Effector memory CD8-positive, alpha-beta T cell (primary cell): Measurements from ENCODE around the gene STIL.
A peak's percentile ranks its signal among the peaks of the same experiment; 100 is the strongest.
"Not testable (repeated sequence)": the region's sequence is repeated elsewhere in the genome, so short reads cannot be mapped to it uniquely, and the experiment has no call there.

Experiments
- ATAC-seq: fragments of 150-1000 bp; cut with Tn5 transposase; replicated peaks from 2 replicates; pipeline ENCODE4 v1.10.0; 2021; ENCODE audit warnings: mild to moderate bottlenecking, moderate library complexity
- DNase-seq, 3 experiments: peaks; one replicate each; pipeline ENCODE4 v3.0.0; 2021
- H3K27ac Mint-ChIP-seq, 2 donors: one replicate each; pipeline ENCODE4 v1.8.0; 2022; ENCODE audit warnings: mild to moderate bottlenecking in 2 of 2, mixed read lengths in 2 of 2, moderate library complexity in 2 of 2
- H3K27me3 Mint-ChIP-seq, 2 donors: one replicate each; pipeline ENCODE4 v1.8.0; 2022; ENCODE audit warnings: mixed read lengths in 2 of 2
- H3K36me3 Mint-ChIP-seq: one replicate; pipeline ENCODE4 v1.8.0; 2022; ENCODE audit warnings: mild to moderate bottlenecking, moderate library complexity, mixed read lengths; ENCODE audit not compliant: insufficient read depth
- H3K4me1 Mint-ChIP-seq, 2 donors: one replicate each; pipeline ENCODE4 v1.8.0; 2022; ENCODE audit warnings: low read depth in 2 of 2, mixed read lengths in 2 of 2
- H3K4me3 Mint-ChIP-seq, 2 donors: one replicate each; pipeline ENCODE4 v1.8.0; 2022; ENCODE audit warnings: mild to moderate bottlenecking in 2 of 2, mixed read lengths in 2 of 2, moderate library complexity in 2 of 2
- H3K9me3 Mint-ChIP-seq, 2 donors: one replicate each; pipeline ENCODE4 v1.8.0; 2022; ENCODE audit warnings: mixed read lengths in 2 of 2

The STIL gene

DNA sequence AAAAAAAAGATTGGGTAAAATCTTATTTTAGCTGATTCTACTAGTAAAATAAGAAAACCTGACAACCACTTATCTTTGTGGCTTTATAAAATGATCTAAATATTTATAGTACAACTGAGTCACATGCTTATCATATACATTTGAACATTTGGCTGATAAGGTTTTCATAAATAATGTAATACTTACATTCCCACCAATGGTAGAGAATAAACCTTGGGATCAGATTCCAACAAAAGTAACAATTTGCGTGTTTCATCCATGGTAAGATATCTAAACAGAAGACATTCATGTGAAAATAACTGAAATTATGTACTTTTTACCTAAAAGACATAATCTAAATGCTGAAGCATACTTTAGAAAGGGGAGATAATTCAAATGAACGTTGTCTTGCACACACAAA, 18.4 kb downstream of the STIL start:
- Mint-ChIP-seq H3K4me3 (no peak overlapping the region), H3K9me3 (no peaks in the 10 kb centered on the region), H3K36me3 (peaks cover 6% of the 10 kb centered on the region), H3K27ac (no peak overlapping the region), H3K27me3 (no peaks in the 10 kb centered on the region), H3K4me1 (no peaks in the 10 kb centered on the region)
- ATAC-seq (no peak), DNase-seq (no peak)

DNA sequence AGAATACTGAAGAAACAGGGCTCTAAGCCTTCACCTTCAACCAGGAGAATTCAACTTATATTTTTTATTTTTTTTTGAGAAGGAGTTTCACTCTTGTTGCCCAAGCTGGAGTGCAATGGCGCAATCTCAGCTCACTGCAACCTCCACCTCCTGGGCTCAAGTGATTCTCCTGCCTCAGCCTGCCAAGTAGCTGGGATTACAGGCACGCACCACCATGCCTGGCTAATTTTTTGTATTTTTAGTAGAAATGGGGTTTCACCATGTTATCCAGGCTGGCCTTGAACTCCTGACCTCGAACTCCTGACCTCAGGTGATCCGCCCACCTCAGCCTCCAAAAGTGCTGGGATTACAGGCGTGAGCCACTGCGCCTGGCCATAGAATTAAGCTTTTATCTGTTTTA, 19.1 kb downstream of the STIL start:
- not testable (repeated sequence) for H3K9me3 Mint-ChIP-seq, H3K27ac Mint-ChIP-seq, H3K36me3 Mint-ChIP-seq, DNase-seq, ATAC-seq, H3K4me1 Mint-ChIP-seq, H3K27me3 Mint-ChIP-seq, H3K4me3 Mint-ChIP-seq

DNA sequence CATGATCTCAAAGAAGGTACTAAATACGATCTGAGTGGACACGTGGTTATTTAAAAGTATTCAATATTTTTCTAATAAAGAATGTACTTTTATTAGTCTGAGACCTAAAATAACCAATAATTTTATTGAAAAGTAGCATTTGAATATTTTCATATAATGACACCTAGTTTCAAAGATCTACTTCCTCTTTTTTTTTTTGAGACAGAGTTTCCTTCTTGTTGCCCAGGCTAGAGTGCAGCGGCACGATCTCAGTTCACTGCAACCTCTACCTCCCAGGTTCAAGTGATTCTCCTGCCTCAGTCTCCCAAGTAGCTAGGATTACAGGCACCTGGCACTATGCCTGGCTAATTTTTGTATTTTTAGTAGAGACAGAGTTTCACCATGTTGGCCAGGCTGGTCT, 25.8 kb downstream of the STIL start:
- ATAC-seq, H3K4me3 Mint-ChIP-seq, H3K27me3 Mint-ChIP-seq, H3K36me3 Mint-ChIP-seq, H3K27ac Mint-ChIP-seq, H3K9me3 Mint-ChIP-seq, H3K4me1 Mint-ChIP-seq, DNase-seq: not testable (repeated sequence)

DNA sequence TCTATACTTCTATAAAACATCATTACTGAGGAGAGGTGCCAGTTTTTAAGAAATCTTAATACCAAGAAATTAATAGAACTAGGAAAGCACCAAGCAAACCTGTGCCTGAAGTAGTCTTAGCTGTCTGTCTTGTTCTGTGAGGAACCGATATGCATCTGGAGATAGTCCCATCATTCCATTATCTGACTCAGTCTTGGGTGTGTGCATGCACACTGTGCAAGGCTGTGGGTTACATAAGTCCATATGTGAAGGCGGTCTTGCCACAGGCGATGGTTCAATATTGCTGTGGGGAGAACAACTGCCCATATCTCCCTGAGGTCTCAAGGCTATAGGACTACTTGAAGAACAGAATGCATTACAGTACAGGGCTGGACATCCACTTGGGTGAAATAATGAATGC, 33.8 kb downstream of the STIL start:
- no peaks in the 10 kb centered on the region for H3K27me3 Mint-ChIP-seq
- DNase-seq, result no peak
- no peaks in the 10 kb centered on the region for H3K4me1 Mint-ChIP-seq
- H3K27ac Mint-ChIP-seq, result peak overlapping the region in 1 of 2 donors; percentile 7
- H3K36me3 Mint-ChIP-seq, result no peaks in the 10 kb centered on the region
- no peaks in the 10 kb centered on the region for H3K9me3 Mint-ChIP-seq
- H3K4me3 Mint-ChIP-seq, result no peak overlapping the region
- no peak for ATAC-seq

DNA sequence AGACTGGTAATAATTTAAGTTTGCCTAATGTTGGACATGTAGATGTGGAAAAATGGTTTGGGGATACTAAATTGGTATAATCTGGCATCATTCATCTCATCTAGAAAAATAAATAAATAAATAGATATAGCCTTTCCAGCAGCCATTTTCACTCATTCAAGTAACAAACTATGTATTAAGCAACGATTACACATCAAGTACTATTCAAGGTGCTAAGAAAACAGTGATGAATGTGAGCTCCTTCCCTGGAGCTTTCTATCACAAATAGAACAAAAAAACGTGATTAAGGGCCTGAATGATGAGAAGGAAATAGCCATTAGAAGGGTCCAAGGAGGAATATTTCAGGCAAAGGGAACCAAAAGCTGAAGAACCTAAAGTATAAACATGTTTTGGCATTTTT, 37.1 kb downstream of the STIL start:
- Mint-ChIP-seq H3K27me3 (no peaks in the 10 kb centered on the region), H3K4me3 (no peak overlapping the region), H3K36me3 (no peaks in the 10 kb centered on the region), H3K9me3 (no peaks in the 10 kb centered on the region), H3K4me1 (no peaks in the 10 kb centered on the region), H3K27ac (no peak overlapping the region)
- DNase-seq (no peak), ATAC-seq (no peak)

DNA sequence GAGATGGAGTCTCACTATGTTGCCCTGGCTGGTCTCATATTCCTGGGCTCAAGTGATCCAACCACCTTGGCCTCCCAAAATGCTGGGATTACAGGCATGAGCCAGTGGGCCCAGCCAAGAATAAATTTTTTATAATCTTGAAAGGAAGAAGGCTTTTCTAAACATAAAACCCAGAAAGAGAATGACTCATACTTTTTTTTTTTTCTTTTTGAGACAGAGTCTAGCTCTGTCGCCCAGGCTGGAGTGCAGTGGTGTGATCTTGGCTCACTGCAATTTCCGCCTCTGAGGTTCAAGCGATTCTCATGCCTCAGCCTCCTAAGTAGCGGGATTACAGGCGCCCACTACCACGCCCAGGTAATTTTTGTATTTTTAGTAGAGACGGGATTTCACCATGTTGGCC, 38.1 kb downstream of the STIL start:
- H3K9me3 Mint-ChIP-seq, H3K27me3 Mint-ChIP-seq: not testable (repeated sequence)

DNA sequence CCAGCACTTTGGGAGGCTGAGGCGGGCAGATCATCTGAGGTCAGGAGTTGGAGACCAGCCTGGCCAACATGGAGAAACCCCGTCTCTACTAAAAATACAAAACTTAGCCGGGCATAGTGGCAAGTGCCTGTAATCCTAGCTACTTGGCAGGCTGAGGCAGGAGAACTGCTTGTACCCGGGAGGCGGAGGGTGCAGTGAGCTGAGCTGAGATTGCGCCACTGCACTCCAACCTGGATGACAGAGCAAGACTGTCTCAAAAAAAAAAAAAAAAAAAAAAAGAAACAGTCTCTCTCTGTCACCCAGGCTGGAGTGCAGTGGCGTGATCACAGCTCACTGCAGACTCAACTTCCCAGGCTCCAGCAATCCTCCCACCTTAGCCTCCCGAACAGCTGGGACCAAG, 48.4 kb downstream of the STIL start:
- H3K4me3 Mint-ChIP-seq, H3K27me3 Mint-ChIP-seq, H3K4me1 Mint-ChIP-seq, ATAC-seq, H3K27ac Mint-ChIP-seq, DNase-seq, H3K9me3 Mint-ChIP-seq, H3K36me3 Mint-ChIP-seq: not testable (repeated sequence)

More for the DNA sequence above, 38.1 kb downstream of the STIL start:
- not testable (repeated sequence) for H3K4me3 Mint-ChIP-seq, H3K36me3 Mint-ChIP-seq, DNase-seq, H3K4me1 Mint-ChIP-seq, ATAC-seq, H3K27ac Mint-ChIP-seq

DNA sequence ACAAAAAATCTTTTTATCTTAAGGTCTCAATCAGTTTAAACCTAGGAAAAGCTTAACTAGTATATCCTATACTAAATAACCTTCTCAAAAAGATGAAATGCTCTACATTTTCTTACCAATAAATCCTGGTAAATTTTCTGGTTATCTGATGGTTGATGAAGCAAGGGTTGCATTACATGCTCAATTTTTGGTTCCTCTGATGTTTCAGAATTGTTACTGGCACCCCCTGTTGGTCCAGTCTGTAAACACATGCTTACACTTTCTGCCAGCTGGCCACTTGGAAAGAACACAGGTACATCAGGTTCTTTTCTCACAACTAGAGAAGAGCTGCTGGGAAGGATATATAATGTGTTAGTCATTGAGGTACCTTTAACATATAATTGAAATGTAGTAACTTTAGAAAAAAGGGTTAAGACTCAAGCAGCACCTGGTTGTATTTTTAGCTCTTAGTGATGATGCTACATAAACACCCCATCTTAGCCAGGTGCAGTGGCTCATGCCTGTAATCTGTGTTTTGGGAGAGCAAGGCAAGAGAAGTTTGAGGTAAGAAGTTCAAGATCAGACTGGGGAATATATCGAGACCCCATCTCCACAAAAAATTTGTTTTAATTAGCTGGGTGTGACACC, 51.0 kb downstream of the STIL start:
- peak; percentile 36 for ATAC-seq
- Mint-ChIP-seq H3K4me3 (no peak overlapping the region), H3K4me1 (no peaks in the 10 kb centered on the region)

DNA sequence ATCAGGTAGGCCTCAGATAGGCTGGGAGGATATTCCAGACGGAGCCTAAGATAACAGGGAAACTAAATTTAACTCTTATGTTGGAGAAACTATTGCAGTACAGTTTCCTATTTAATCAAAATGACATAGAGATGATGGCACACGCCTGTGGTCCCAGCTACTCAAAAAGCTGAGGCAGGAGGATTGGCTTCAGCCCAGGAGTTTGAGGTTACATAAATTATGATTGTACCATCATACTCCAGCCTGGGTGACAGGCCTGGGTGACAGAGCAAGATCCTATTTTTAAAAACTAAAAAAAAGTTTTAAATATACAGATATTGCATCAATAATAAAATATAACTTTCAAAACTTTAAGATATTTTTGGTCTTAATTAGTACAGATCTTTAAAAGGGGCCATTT, 56.7 kb downstream of the STIL start:
- H3K4me1 Mint-ChIP-seq, result no peaks in the 10 kb centered on the region
- DNase-seq (no peak), ATAC-seq (no peak)
- H3K9me3 Mint-ChIP-seq, result no peaks in the 10 kb centered on the region
- no peak overlapping the region for H3K27ac Mint-ChIP-seq
- H3K36me3 Mint-ChIP-seq, result peaks cover 6% of the 10 kb centered on the region
- no peaks in the 10 kb centered on the region for H3K27me3 Mint-ChIP-seq
- no peak overlapping the region for H3K4me3 Mint-ChIP-seq

More for the DNA sequence above, 51.0 kb downstream of the STIL start:
- Mint-ChIP-seq H3K27me3 (no peaks in the 10 kb centered on the region), H3K27ac (no peak overlapping the region), H3K9me3 (no peaks in the 10 kb centered on the region), H3K36me3 (peaks cover 6% of the 10 kb centered on the region)
- DNase-seq, result peak; percentile 16 to 46 (median 23)

DNA sequence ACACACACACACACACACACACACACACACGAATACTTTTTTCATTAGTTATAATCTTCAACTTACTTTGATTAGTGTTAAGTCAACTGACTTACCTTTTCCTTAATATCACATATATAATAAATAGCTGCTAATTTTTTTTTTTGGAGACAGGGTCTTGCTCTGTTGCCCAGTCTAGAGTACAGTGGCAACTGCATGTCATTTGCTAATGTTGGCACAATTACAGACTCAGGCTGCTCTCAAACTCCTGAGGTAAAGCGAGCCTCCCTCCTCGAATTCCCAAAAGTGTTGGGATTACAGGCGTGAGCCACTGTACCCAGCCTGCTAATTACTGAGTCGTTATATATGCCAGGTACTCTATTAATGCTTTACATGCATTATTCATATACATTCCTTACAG, 61.2 kb downstream of the STIL start:
- no peak overlapping the region for H3K4me3 Mint-ChIP-seq
- no peak overlapping the region for H3K27ac Mint-ChIP-seq
- H3K4me1 Mint-ChIP-seq, result no peaks in the 10 kb centered on the region
- ATAC-seq (no peak), DNase-seq (no peak)
- H3K27me3 Mint-ChIP-seq, result no peaks in the 10 kb centered on the region
- no peaks in the 10 kb centered on the region for H3K9me3 Mint-ChIP-seq
- H3K36me3 Mint-ChIP-seq, result no peaks in the 10 kb centered on the region

DNA sequence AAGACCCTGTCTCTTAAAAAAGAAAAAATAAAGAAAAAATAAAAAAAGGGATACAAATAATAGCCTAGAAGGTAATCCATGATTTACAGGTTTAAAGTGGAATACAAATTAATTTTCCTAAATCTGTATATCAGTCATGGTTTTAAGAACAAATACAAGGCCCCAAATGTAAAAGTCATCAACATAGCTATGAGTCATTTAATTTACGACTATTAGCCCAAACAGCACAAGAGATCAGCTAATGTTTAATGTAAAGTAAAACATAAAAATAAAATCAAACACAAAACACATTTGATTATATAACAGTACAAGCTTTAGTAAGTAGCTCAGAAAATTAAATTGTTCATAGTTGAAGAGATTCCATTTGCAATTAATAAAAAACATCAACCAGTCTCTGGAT, 61.6 kb downstream of the STIL start:
- ATAC-seq, result no peak
- H3K36me3 Mint-ChIP-seq, result no peaks in the 10 kb centered on the region
- no peak overlapping the region for H3K27ac Mint-ChIP-seq

DNA sequence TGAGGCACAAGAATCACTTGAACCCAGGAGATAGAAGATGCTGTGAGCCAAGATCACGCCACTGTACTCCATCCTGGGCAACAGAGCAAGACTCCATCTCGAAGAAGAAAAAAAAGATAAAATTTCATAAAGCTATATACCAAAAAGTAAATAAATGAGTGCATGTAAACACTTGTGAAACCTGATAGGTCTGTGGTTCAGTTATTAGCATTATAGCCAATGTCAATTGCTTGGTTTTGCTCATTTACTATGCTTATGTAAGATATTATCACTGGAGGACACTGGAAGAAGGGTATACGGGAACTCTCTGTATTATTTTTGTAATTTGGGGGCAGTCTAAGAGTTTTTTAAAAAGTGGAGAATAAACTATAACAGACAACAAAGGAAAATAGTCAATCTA, 64.2 kb downstream of the STIL start:
- Mint-ChIP-seq H3K9me3 (no peaks in the 10 kb centered on the region), H3K27me3 (peaks cover 4 to 11% of the 10 kb centered on the region in 2 donors), H3K4me3 (no peak overlapping the region), H3K36me3 (no peaks in the 10 kb centered on the region), H3K4me1 (no peaks in the 10 kb centered on the region), H3K27ac (no peak overlapping the region)
- DNase-seq (no peak), ATAC-seq (no peak)

More for the DNA sequence above, 61.6 kb downstream of the STIL start:
- Mint-ChIP-seq H3K4me3 (no peak overlapping the region), H3K27me3 (no peaks in the 10 kb centered on the region), H3K4me1 (no peaks in the 10 kb centered on the region), H3K9me3 (no peaks in the 10 kb centered on the region)
- no peak for DNase-seq

DNA sequence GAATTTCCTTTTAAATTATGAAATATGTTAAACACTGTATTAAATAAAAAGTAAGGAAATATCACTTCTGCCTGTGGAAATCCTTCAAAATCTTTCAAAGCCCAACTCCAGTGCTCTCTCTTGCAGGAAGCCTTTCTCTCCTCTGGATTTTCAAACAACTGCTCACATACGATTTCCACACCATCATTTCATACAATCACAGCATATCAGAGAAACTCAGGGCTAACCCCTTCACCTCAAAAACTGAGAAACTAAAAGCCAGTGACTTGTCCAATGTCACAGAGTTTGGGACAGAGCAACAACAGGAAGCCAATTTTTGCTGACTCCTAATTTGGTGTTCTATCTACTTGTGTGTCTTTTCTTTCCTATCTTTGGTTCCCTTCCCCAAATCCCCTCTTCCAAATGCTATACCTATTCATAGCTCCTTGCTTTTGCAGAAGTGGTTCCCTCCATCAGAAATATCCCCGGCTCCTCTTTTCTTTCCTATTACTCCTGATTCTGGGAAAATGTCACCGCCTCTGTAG, 69.5 kb downstream of the STIL start:
- no peak overlapping the region for H3K4me3 Mint-ChIP-seq
- no peak for ATAC-seq
- peaks cover 39 to 51% of the 10 kb centered on the region in 2 donors for H3K27me3 Mint-ChIP-seq

DNA sequence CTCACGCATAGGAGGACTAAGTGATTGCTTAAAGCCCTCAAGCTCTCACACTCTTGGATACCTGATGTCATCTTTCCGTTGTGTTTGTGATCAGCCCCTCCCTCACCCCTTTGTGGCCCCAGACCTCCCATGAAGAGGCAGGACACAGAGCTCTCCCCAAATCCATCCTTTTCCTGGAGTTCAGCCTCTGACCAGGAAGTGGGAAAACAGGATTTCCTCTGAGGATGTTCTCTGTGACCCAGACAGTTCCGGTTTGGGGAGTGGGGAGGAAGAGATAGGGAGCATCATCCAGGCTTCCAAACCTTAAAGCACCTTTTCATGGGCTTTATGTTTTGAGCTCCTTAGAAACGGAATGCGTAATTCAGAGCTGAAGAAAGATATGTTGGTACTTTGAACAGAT, 70.0 kb downstream of the STIL start:
- DNase-seq (no peak), ATAC-seq (no peak)
- H3K36me3 Mint-ChIP-seq, result no peaks in the 10 kb centered on the region
- no peaks in the 10 kb centered on the region for H3K9me3 Mint-ChIP-seq
- H3K27me3 Mint-ChIP-seq, result peaks cover 44 to 51% of the 10 kb centered on the region in 2 donors
- peaks cover 0 to 5% of the 10 kb centered on the region in 2 donors for H3K4me1 Mint-ChIP-seq
- H3K4me3 Mint-ChIP-seq, result no peak overlapping the region
- H3K27ac Mint-ChIP-seq, result no peak overlapping the region

More for the DNA sequence above, 69.5 kb downstream of the STIL start:
- Mint-ChIP-seq H3K9me3 (no peaks in the 10 kb centered on the region), H3K27ac (no peak overlapping the region), H3K36me3 (no peaks in the 10 kb centered on the region), H3K4me1 (peaks cover 0 to 1% of the 10 kb centered on the region in 2 donors)
- DNase-seq, result no peak
